Neural cell (in vitro differentiated cells): ENCODE data around the gene ATG7. TPM values are rescaled to one million over a fixed set of nuclear protein-coding genes. Genes with fewer than 3 reads are reported as not detected.

Experiments
- H2AFZ ChIP-seq: fragments of 200-600, 300-800 bp; sonication (generic), shearing (Covaris generic); 2 replicates; pipeline ENCODE4 v1.6.0; 2014; ENCODE audit warnings: low read depth, mild to moderate bottlenecking, antibody characterized with exemption, low read length, moderate library complexity
- H3F3A ChIP-seq: fragments of 200-600 bp; shearing (Covaris generic); 2 replicates; pipeline ENCODE4 v1.6.1; 2016; ENCODE audit warnings: mild to moderate bottlenecking, moderate library complexity, mixed read lengths, antibody characterized with exemption, low read length; ENCODE audit not compliant: insufficient read depth, poor library complexity, severe bottlenecking
- H3K27ac ChIP-seq: fragments of 200-600, 300-800 bp; sonication (generic), shearing (Covaris generic); 2 replicates; pipeline ENCODE4 v1.5.1; 2014; ENCODE audit warnings: mild to moderate bottlenecking, low read length, moderate library complexity
- H3K27me3 ChIP-seq: fragments of 300-800, 200-600 bp; sonication (generic), shearing (Covaris generic); 2 replicates; pipeline ENCODE4 v1.6.0; 2014; ENCODE audit warnings: mild to moderate bottlenecking, low read depth, low read length, moderate library complexity; ENCODE audit not compliant: insufficient read depth
- H3K36me3 ChIP-seq: fragments of 300-800, 200-600 bp; sonication (generic), shearing (Covaris generic); 2 replicates; pipeline ENCODE4 v1.5.1; 2014; ENCODE audit warnings: mild to moderate bottlenecking, antibody characterized with exemption, low read length, moderate library complexity; ENCODE audit not compliant: insufficient read depth
- H3K4me2 ChIP-seq: fragments of 300-800, 200-600 bp; sonication (generic), shearing (Covaris generic); 2 replicates; pipeline ENCODE4 v1.6.0; 2014; ENCODE audit warnings: mild to moderate bottlenecking, low read length
- H3K4me3 ChIP-seq: fragments of 300-800, 200-600 bp; sonication (generic), shearing (Covaris generic); 2 replicates; pipeline ENCODE4 v1.5.1; 2014; ENCODE audit warnings: mild to moderate bottlenecking, low read length, moderate library complexity
- H3K79me2 ChIP-seq: fragments of 200-600 bp; shearing (Covaris generic); replicated peaks from 2 replicates; pipeline ENCODE4 v1.6.0; 2014; ENCODE audit warnings: mild to moderate bottlenecking, low read length, moderate library complexity; ENCODE audit not compliant: insufficient read depth
- H3K9ac ChIP-seq: fragments of 300-800, 200-600 bp; sonication (generic), shearing (Covaris generic); 2 replicates; pipeline ENCODE4 v1.6.1; 2016; ENCODE audit warnings: mild to moderate bottlenecking, low read length, mixed read lengths
- H3K9me2 ChIP-seq: fragments of 200-600 bp; shearing (Covaris generic); 2 replicates; pipeline ENCODE4 v1.6.1; 2016; ENCODE audit warnings: mild to moderate bottlenecking, low read length, mixed read lengths; ENCODE audit not compliant: insufficient read depth
- H3K9me3 ChIP-seq: fragments of 200-600, 300-800 bp; sonication (generic), shearing (Covaris generic); 2 replicates; pipeline ENCODE4 v1.6.1; 2016; ENCODE audit warnings: mild to moderate bottlenecking, mixed run types, low read length, moderate library complexity, mixed read lengths
- H4K20me1 ChIP-seq: fragments of 200-600 bp; shearing (Covaris generic); 2 replicates; pipeline ENCODE4 v1.6.1; 2016; ENCODE audit warnings: mild to moderate bottlenecking, mixed run types; ENCODE audit not compliant: insufficient read depth
- CTCF ChIP-seq: fragments of 450-650 bp; IDR thresholded peaks from 2 replicates; pipeline ENCODE4 v1.5.1; 2014; ENCODE audit warnings: antibody characterized with exemption, mild to moderate bottlenecking, moderate library complexity; ENCODE audit not compliant: poor library complexity, severe bottlenecking
- EP300 ChIP-seq: fragments of 450-650 bp; conservative IDR thresholded peaks from 2 replicates; pipeline ENCODE4 v1.6.1; 2014; ENCODE audit warnings: antibody characterized with exemption, mild to moderate bottlenecking, moderate library complexity; ENCODE audit not compliant: poor library complexity, severe bottlenecking
- EZH2 ChIP-seq: fragments of 200-600, 300-800 bp; shearing (Covaris generic), sonication (generic); IDR thresholded peaks from 2 replicates; pipeline ENCODE4 v1.6.1; 2014; ENCODE audit warnings: antibody characterized with exemption, low read length, borderline replicate concordance, mild to moderate bottlenecking; ENCODE audit not compliant: insufficient read depth, poor library complexity, severe bottlenecking
- MXI1 ChIP-seq: fragments of 450-650 bp; conservative IDR thresholded peaks from 2 replicates; pipeline ENCODE4 v1.6.1; 2014; ENCODE audit warnings: antibody characterized with exemption, mild to moderate bottlenecking; ENCODE audit not compliant: poor library complexity, severe bottlenecking
- POLR2AphosphoS5 ChIP-seq: IDR thresholded peaks from 2 replicates; pipeline ENCODE4 v1.6.1; 2012
- RAD21 ChIP-seq: fragments of 450-650 bp; conservative IDR thresholded peaks from 2 replicates; pipeline ENCODE4 v1.6.1; 2014; ENCODE audit warnings: antibody characterized with exemption, mild to moderate bottlenecking, moderate library complexity
- SMC3 ChIP-seq: fragments of 450-650 bp; conservative IDR thresholded peaks from 2 replicates; pipeline ENCODE4 v1.6.1; 2014; ENCODE audit warnings: antibody characterized with exemption, mild to moderate bottlenecking, moderate library complexity; ENCODE audit not compliant: poor library complexity
- TAF1 ChIP-seq: IDR thresholded peaks from 2 replicates; pipeline ENCODE4 v1.6.1; 2012; ENCODE audit warnings: low read depth
- polyA plus RNA-seq: library from polyadenylated mRNA; depleted of rRNA; stranded (reverse); fragments of >200 nt; gene quantifications from 2 replicates; pipeline ENCODE4 v1.2.3, GENCODE V29; 2014
- TF ChIP-seq, protein P1 (sequence below): IDR thresholded peaks from 2 replicates; pipeline ENCODE4 v1.6.1; 2012; ENCODE audit warnings: borderline replicate concordance

The ATG7 gene
- polyA plus RNA-seq, 1 donor from 2014 or later: 28.8 TPM

DNA sequence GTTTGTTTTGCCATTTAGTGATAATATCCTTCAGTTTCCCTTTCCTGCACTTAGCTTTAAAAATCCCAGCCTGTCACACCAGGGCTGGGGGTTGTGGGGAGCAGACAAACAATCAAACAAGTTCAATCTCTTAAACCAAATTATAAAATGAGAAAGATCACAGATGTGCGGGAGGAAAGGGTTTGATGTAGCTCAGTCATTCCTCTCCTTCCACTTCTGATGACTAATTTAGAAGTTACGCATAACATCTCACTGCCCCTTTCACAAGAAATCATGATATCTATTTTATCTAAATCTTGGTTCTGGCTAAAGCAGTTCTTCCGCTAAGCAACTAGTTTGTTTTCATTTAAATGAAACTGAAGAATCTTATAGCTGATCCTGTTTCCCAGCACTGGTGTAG, 34.1 kb upstream of the ATG7 start:
- Histone ChIP-seq H3F3A (no peaks in the 10 kb centered on the region), H3K36me3 (no peaks in the 10 kb centered on the region), H3K9me3 (no peaks in the 10 kb centered on the region), H3K79me2 (no peaks in the 10 kb centered on the region), H3K4me3 (no peak overlapping the region), H3K4me2 (no peak overlapping the region), H3K27me3 (no peaks in the 10 kb centered on the region), H3K27ac (no peak overlapping the region), H4K20me1 (no peaks in the 10 kb centered on the region), H3K9me2 (no peaks in the 10 kb centered on the region), H3K9ac (no peak overlapping the region), H2AFZ (no peak overlapping the region)
- TF ChIP-seq RAD21 (no peak), POLR2AphosphoS5 (no peak), EP300 (no peak), MXI1 (no peak), EZH2 (no peak), TAF1 (no peak), CTCF (no peak), SMC3 (no peak)
- TF ChIP-seq, protein P1, sequence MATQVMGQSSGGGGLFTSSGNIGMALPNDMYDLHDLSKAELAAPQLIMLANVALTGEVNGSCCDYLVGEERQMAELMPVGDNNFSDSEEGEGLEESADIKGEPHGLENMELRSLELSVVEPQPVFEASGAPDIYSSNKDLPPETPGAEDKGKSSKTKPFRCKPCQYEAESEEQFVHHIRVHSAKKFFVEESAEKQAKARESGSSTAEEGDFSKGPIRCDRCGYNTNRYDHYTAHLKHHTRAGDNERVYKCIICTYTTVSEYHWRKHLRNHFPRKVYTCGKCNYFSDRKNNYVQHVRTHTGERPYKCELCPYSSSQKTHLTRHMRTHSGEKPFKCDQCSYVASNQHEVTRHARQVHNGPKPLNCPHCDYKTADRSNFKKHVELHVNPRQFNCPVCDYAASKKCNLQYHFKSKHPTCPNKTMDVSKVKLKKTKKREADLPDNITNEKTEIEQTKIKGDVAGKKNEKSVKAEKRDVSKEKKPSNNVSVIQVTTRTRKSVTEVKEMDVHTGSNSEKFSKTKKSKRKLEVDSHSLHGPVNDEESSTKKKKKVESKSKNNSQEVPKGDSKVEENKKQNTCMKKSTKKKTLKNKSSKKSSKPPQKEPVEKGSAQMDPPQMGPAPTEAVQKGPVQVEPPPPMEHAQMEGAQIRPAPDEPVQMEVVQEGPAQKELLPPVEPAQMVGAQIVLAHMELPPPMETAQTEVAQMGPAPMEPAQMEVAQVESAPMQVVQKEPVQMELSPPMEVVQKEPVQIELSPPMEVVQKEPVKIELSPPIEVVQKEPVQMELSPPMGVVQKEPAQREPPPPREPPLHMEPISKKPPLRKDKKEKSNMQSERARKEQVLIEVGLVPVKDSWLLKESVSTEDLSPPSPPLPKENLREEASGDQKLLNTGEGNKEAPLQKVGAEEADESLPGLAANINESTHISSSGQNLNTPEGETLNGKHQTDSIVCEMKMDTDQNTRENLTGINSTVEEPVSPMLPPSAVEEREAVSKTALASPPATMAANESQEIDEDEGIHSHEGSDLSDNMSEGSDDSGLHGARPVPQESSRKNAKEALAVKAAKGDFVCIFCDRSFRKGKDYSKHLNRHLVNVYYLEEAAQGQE: no peak

DNA sequence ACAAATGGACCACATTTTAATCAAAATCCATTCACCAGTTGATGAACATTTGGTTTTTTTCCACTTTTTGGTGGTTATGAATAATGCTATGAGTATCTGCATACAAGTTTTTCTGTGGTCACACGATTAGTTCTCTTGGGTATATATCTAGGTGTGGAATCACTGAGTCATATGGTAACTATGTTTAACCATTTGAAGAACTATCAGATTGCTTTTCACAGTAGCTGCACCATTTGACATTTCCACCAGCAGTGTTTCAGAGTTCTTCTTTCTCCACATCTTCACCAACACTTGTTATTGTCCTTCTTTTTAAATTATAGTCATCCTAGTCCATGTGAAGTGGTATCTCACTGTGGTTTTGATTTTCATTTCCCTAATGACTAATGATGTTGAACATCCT, 33.3 kb upstream of the ATG7 start:
- H2AFZ ChIP-seq: no peak overlapping the region
- no peaks in the 10 kb centered on the region for H3K36me3 ChIP-seq
- no peaks in the 10 kb centered on the region for H3K79me2 ChIP-seq
- H3K27me3 ChIP-seq: no peaks in the 10 kb centered on the region
- no peak overlapping the region for H3K4me2 ChIP-seq
- no peaks in the 10 kb centered on the region for H3K9me2 ChIP-seq
- H3K9me3 ChIP-seq: no peaks in the 10 kb centered on the region
- H3F3A ChIP-seq: no peaks in the 10 kb centered on the region
- H3K9ac ChIP-seq: no peak overlapping the region
- no peak overlapping the region for H3K4me3 ChIP-seq
- H3K27ac ChIP-seq: no peak overlapping the region
- TF ChIP-seq, protein P1: no peak
- TF ChIP-seq POLR2AphosphoS5 (no peak), RAD21 (no peak), EZH2 (no peak), CTCF (no peak), SMC3 (no peak), TAF1 (no peak), EP300 (no peak), MXI1 (no peak)
- H4K20me1 ChIP-seq: no peaks in the 10 kb centered on the region
